Hepatocyte (in vitro differentiated cells): ENCODE data around the gene PEX11A.

Experiments used
- EZH2 ChIP-seq: fragments of 200-600 bp; sonication (generic); IDR thresholded peaks from 2 replicates; pipeline ENCODE4 v1.6.1; 2016; ENCODE audit warnings: antibody characterized with exemption, mild to moderate bottlenecking, borderline replicate concordance
- EZH2phosphoT487 ChIP-seq: fragments of 200-600 bp; sonication (generic); IDR thresholded peaks from one replicate; pipeline ENCODE4 v1.6.1; 2018; ENCODE audit warnings: antibody characterized with exemption, mild to moderate bottlenecking, low read depth, moderate library complexity; ENCODE audit not compliant: unreplicated experiment, severe bottlenecking
- TF ChIP-seq, protein P1 (sequence below): fragments of 200-600 bp; sonication (generic); IDR thresholded peaks from 2 replicates; pipeline ENCODE4 v1.5.1; 2016; ENCODE audit warnings: antibody characterized with exemption, mild to moderate bottlenecking; ENCODE audit not compliant: poor library complexity

DNA sequence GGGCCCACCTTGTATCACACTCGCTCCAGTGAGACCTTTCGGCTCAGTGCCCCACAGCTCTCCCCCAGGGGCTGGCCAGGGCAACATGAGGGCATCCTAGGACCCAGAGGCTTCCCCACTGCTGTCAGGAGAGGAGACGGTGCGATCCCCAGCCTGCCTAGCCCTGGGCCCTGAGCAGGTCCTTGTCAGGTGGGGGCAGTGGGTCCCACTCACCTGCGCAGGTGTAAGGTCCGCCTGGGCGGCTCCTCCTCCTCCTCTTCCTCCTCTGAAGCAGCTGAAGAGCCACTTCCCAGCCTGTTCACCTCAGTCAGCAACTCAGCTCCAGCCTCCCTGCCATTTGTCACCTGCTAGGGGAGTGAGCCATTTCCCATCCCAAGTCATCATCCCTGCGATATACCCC, 44.9 kb downstream of the PEX11A start:
- TF ChIP-seq, protein P1, sequence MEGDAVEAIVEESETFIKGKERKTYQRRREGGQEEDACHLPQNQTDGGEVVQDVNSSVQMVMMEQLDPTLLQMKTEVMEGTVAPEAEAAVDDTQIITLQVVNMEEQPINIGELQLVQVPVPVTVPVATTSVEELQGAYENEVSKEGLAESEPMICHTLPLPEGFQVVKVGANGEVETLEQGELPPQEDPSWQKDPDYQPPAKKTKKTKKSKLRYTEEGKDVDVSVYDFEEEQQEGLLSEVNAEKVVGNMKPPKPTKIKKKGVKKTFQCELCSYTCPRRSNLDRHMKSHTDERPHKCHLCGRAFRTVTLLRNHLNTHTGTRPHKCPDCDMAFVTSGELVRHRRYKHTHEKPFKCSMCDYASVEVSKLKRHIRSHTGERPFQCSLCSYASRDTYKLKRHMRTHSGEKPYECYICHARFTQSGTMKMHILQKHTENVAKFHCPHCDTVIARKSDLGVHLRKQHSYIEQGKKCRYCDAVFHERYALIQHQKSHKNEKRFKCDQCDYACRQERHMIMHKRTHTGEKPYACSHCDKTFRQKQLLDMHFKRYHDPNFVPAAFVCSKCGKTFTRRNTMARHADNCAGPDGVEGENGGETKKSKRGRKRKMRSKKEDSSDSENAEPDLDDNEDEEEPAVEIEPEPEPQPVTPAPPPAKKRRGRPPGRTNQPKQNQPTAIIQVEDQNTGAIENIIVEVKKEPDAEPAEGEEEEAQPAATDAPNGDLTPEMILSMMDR = no peak
- TF ChIP-seq EZH2 (no peak), EZH2phosphoT487 (no peak)
